HepG2 (cell line): Measurements from ENCODE around the gene PDK2. TPM values are rescaled to one million over a fixed set of nuclear protein-coding genes. Genes with fewer than 3 reads are reported as not detected.

ENCODE experiments used
- AGO1 ChIP-seq: fragments of 200-400 bp; formaldehyde crosslinking; IDR thresholded peaks from 2 replicates; pipeline ENCODE4 v1.6.1; 2017; ENCODE audit warnings: mild to moderate bottlenecking, low read depth, low read length, moderate library complexity; ENCODE audit not compliant: poor library complexity, severe bottlenecking
- AGO2 ChIP-seq: fragments of 200-400 bp; formaldehyde crosslinking; optimal IDR thresholded peaks from 2 replicates; pipeline ENCODE3; 2017; ENCODE audit warnings: mild to moderate bottlenecking, low read depth, low read length, moderate library complexity
- ARNTL ChIP-seq: sonication (generic); formaldehyde crosslinking; IDR thresholded peaks from 2 replicates; pipeline ENCODE4 v1.4.0; 2020; ENCODE audit warnings: mild to moderate bottlenecking, missing genetic modification reagents
- DNMT3B ChIP-seq: conservative IDR thresholded peaks from 2 replicates; pipeline ENCODE4 v1.6.1; 2016; ENCODE audit warnings: missing biosample characterization, control low read depth
- GZF1 ChIP-seq: sonication (generic); formaldehyde crosslinking; IDR thresholded peaks from 2 replicates; pipeline ENCODE4 v1.5.1; 2020; ENCODE audit warnings: mild to moderate bottlenecking, missing genetic modification reagents
- HIVEP1 ChIP-seq: sonication (generic); formaldehyde crosslinking; IDR thresholded peaks from 2 replicates; pipeline ENCODE4 v1.4.0; 2020; ENCODE audit warnings: mild to moderate bottlenecking, missing genetic modification reagents
- KAT2B ChIP-seq: fragments of 150-350 bp; IDR thresholded peaks from 2 replicates; pipeline ENCODE4 v1.6.1; 2014; ENCODE audit warnings: low read depth, low read length, borderline replicate concordance
- LCORL ChIP-seq, 2 experiments: fragments of 450-650 bp in 1 of 2; sonication (generic) in 1 of 2; formaldehyde crosslinking in 1 of 2; IDR thresholded peaks; 2 replicates each; pipeline versions ENCODE4 v1.5.0 to v1.6.1; 2017 to 2020; ENCODE audit warnings: antibody characterized with exemption in 1 of 2, missing genetic modification reagents in 1 of 2
- NFE2 ChIP-seq: sonication (generic); formaldehyde crosslinking; IDR thresholded peaks from 2 replicates; pipeline ENCODE4 v1.4.0; 2020; ENCODE audit warnings: missing genetic modification reagents
- SIN3B ChIP-seq: fragments of 150-350 bp; IDR thresholded peaks from 2 replicates; pipeline ENCODE4 v1.6.1; 2014; ENCODE audit warnings: low read length
- SMAD3 ChIP-seq: sonication (generic); formaldehyde crosslinking; IDR thresholded peaks from 2 replicates; pipeline ENCODE4 v1.4.0; 2020; ENCODE audit warnings: missing genetic modification reagents
- SNRNP70 ChIP-seq: fragments of 200-400 bp; formaldehyde crosslinking; IDR thresholded peaks from 2 replicates; pipeline ENCODE4 v1.6.1; 2017; ENCODE audit warnings: mild to moderate bottlenecking, low read depth, low read length, moderate library complexity
- SRSF9 ChIP-seq: fragments of 200-400 bp; formaldehyde crosslinking; IDR thresholded peaks from 2 replicates; pipeline ENCODE4 v1.6.1; 2018; ENCODE audit warnings: borderline replicate concordance, mild to moderate bottlenecking, low read depth, low read length; ENCODE audit not compliant: insufficient read depth, poor library complexity, severe bottlenecking
- TBX2 ChIP-seq: sonication (generic); formaldehyde crosslinking; IDR thresholded peaks from 2 replicates; pipeline ENCODE4 v1.5.0; 2020; ENCODE audit warnings: missing genetic modification reagents, mild to moderate bottlenecking, borderline replicate concordance
- TCF7 ChIP-seq: sonication (generic); IDR thresholded peaks from 2 replicates; pipeline ENCODE4 v1.6.1; 2016; ENCODE audit warnings: antibody characterized with exemption, low read depth
- TMF1 ChIP-seq: sonication (generic); formaldehyde crosslinking; IDR thresholded peaks from 2 replicates; pipeline ENCODE4 v1.8.1; 2022; ENCODE audit warnings: low read depth, missing genetic modification reagents
- TP53 ChIP-seq: sonication (generic); formaldehyde crosslinking; conservative IDR thresholded peaks from 2 replicates; pipeline ENCODE4 v1.4.0; 2020; ENCODE audit warnings: missing genetic modification reagents
- TRIM24 ChIP-seq: sonication (generic); formaldehyde crosslinking; IDR thresholded peaks from 2 replicates; pipeline ENCODE4 v1.8.0; 2022; ENCODE audit warnings: mild to moderate bottlenecking, missing genetic modification reagents
- ZC3H4 ChIP-seq: sonication (generic); formaldehyde crosslinking; IDR thresholded peaks from 2 replicates; pipeline ENCODE4 v1.4.0; 2020; ENCODE audit warnings: missing genetic modification reagents, borderline replicate concordance
- ZNF143 ChIP-seq: sonication (generic); formaldehyde crosslinking; IDR thresholded peaks from 2 replicates; pipeline ENCODE4 v1.4.0; 2020; ENCODE audit warnings: missing genetic modification reagents
- ZNF264 ChIP-seq: sonication (generic); formaldehyde crosslinking; IDR thresholded peaks from 2 replicates; pipeline ENCODE4 v1.4.0; 2020; ENCODE audit warnings: missing genetic modification reagents
- ZNF383 ChIP-seq: sonication (generic); formaldehyde crosslinking; IDR thresholded peaks from 2 replicates; pipeline ENCODE4 v1.4.0; 2020; ENCODE audit warnings: missing genetic modification reagents, mild to moderate bottlenecking, borderline replicate concordance
- ZNF598 ChIP-seq: sonication (generic); formaldehyde crosslinking; IDR thresholded peaks from 2 replicates; pipeline ENCODE4 v1.5.1; 2020; ENCODE audit warnings: mild to moderate bottlenecking, missing genetic modification reagents, borderline replicate concordance
- ZSCAN12 ChIP-seq: sonication (generic); formaldehyde crosslinking; IDR thresholded peaks from 2 replicates; pipeline ENCODE4 v1.9.0; 2021; ENCODE audit warnings: mild to moderate bottlenecking, missing genetic modification reagents
- ZSCAN5A ChIP-seq: sonication (generic); formaldehyde crosslinking; IDR thresholded peaks from 2 replicates; pipeline ENCODE4 v1.8.0; 2022; ENCODE audit warnings: mild to moderate bottlenecking, missing genetic modification reagents, borderline replicate concordance
- polyA plus RNA-seq, 8 experiments: library from polyadenylated mRNA; depleted of rRNA in 3 of 8; stranded (reverse) in 7 of 8; unstranded in 1 of 8; fragments of >200 nt; fragmentation: Illumina TruSeq in 4 of 8; extraction: Trizol in 4 of 8; gene quantifications; 2 replicates each; pipeline versions ENCODE4 v1.2.1 to v1.2.3, GENCODE V29; 2011 to 2016; ENCODE audit warnings: low read depth in 4 of 8, missing spikeins in 1 of 8, mixed read lengths in 1 of 8; ENCODE audit not compliant: insufficient read depth in 1 of 8
- total RNA-seq, 5 experiments: library from RNA; depleted of rRNA; stranded (reverse); fragments of >200 nt; fragmentation: Illumina TruSeq; extraction: Trizol; gene quantifications; 2 replicates each; pipeline ENCODE4 v1.2.3, GENCODE V29; 2016; ENCODE audit warnings: low read depth in 1 of 5
- TF ChIP-seq, protein P1 (sequence below): sonication (generic); formaldehyde crosslinking; IDR thresholded peaks from 2 replicates; pipeline ENCODE4 v1.8.1; 2023; ENCODE audit warnings: mild to moderate bottlenecking, missing genetic modification reagents
- TF ChIP-seq, protein P2 (sequence below): sonication (generic); formaldehyde crosslinking; IDR thresholded peaks from 2 replicates; pipeline ENCODE4 v1.4.0; 2020; ENCODE audit warnings: missing genetic modification reagents

Gene PDK2
- total and polyA plus RNA-seq, 2 of the 13 experiments (the other 11 are each of a cell fraction or from before 2014, with no cell fraction given) = 18.5 to 59.7 TPM

GRCh38 chr17:50087246-50087911 lies 7.8 kb upstream of the PDK2 start (continued):
- TF ChIP-seq, protein P1, sequence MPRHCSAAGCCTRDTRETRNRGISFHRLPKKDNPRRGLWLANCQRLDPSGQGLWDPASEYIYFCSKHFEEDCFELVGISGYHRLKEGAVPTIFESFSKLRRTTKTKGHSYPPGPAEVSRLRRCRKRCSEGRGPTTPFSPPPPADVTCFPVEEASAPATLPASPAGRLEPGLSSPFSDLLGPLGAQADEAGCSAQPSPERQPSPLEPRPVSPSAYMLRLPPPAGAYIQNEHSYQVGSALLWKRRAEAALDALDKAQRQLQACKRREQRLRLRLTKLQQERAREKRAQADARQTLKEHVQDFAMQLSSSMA (CRISPR knock-in tag) = no peak
- TF ChIP-seq, protein P2, sequence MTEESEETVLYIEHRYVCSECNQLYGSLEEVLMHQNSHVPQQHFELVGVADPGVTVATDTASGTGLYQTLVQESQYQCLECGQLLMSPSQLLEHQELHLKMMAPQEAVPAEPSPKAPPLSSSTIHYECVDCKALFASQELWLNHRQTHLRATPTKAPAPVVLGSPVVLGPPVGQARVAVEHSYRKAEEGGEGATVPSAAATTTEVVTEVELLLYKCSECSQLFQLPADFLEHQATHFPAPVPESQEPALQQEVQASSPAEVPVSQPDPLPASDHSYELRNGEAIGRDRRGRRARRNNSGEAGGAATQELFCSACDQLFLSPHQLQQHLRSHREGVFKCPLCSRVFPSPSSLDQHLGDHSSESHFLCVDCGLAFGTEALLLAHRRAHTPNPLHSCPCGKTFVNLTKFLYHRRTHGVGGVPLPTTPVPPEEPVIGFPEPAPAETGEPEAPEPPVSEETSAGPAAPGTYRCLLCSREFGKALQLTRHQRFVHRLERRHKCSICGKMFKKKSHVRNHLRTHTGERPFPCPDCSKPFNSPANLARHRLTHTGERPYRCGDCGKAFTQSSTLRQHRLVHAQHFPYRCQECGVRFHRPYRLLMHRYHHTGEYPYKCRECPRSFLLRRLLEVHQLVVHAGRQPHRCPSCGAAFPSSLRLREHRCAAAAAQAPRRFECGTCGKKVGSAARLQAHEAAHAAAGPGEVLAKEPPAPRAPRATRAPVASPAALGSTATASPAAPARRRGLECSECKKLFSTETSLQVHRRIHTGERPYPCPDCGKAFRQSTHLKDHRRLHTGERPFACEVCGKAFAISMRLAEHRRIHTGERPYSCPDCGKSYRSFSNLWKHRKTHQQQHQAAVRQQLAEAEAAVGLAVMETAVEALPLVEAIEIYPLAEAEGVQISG (CRISPR knock-in tag) = 0 out of 2 replicates have a peak, but pooled peaks have one; percentile 32
- no peak for TF ChIP-seq AGO1
- no peak for TF ChIP-seq ZNF264
- TF ChIP-seq ZNF383 (CRISPR knock-in tag) = no peak
- TF ChIP-seq SRSF9 = no peak
- TF ChIP-seq TBX2 (CRISPR knock-in tag) = peak; percentile 27; the same call in 1 of the 2 replicates
- TF ChIP-seq TP53 (CRISPR knock-in tag) = no peak
- TF ChIP-seq SMAD3 (CRISPR knock-in tag) = 0 out of 2 replicates have a peak, but pooled peaks have one; percentile 35
- no peak for TF ChIP-seq SIN3B
- TF ChIP-seq AGO2 = no peak
- TF ChIP-seq ZNF598 (CRISPR knock-in tag) = no peak
- TF ChIP-seq ARNTL (CRISPR knock-in tag) = no peak
- no peak for TF ChIP-seq ZSCAN12 (CRISPR knock-in tag)
- TF ChIP-seq KAT2B = no peak
- TF ChIP-seq LCORL (IDR thresholded peaks at IDR 0.05) = no peak
- TF ChIP-seq LCORL (CRISPR knock-in tag; IDR thresholded peaks at IDR 0.05) = no peak
- TF ChIP-seq TMF1 (CRISPR knock-in tag) = no peak
- TF ChIP-seq GZF1 (CRISPR knock-in tag) = no peak
- TF ChIP-seq DNMT3B = no peak
- no peak for TF ChIP-seq SNRNP70
- TF ChIP-seq ZNF143 (CRISPR knock-in tag) = no peak
- TF ChIP-seq ZSCAN5A (CRISPR knock-in tag) = no peak
- TF ChIP-seq TCF7 = no peak
- no peak; the same call in 1 of the 2 replicates for TF ChIP-seq ZC3H4 (CRISPR knock-in tag)
- no peak for TF ChIP-seq TRIM24
- no peak for TF ChIP-seq NFE2 (CRISPR knock-in tag)
- TF ChIP-seq HIVEP1 (CRISPR knock-in tag) = 0 out of 2 replicates have a peak, but pooled peaks have one; percentile 29
